ENCODE measurements around the gene GNG4.
"Not testable (repeated sequence)": the region's sequence is repeated elsewhere in the genome, so short reads cannot be mapped to it uniquely, and the experiment has no call there.

The GNG4 gene

GRCh38 chr1:235650341-235651169 is 971 bp upstream of the GNG4 start:
- DNase-seq (ENCODE audit: low read depth, low spot score): no peak

GRCh38 chr1:235648954-235649367 is 623 bp downstream of the GNG4 start:
- no peak for DNase-seq (ENCODE audit: low read depth, low spot score)

DNA sequence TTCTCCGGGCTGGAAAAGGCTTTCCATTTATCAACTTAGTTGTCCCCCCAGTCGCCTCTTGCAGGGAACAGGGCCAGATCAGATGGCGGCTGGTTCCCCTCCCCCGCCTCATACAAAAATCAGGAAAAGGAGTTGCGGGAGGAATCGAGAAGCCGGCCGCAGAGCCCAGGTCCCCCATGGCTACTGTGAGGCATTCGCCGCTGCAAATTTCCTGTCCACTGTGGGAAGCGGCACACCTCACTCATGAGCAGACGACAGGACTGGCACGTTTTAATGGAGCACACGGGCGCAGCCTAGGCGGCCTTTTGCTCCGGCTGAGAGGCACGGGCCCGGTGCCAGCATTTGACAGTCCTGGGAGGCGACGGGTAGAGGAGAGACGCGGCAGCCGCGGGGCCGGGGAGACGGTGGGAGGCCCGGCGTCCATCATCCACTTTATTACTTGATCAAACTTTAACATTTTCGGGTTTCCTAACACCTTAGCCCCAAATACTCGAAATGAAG is 1.1 kb downstream of the GNG4 start:
- no peak for DNase-seq (ENCODE audit: low read depth, low spot score)

DNA sequence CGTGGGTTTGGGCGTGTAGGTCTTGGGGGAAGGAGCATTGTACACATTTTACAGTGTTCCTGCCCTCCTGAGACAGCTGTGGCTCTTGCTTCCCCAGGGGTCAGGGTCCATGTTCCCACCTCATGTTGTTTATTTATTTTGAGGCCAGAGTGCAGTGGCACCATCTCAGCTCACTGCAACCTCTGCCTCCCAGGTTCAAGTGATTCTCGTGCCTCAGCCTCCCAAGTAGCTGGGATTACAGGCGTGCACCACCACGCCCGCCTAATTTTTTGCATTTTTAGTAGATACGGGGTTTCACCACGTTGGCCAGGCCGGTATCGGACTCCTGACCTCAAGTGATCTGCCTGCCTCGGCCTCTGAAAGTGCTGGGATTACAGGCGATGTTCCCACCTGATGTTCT is 2.0 kb downstream of the GNG4 start:
- DNase-seq (ENCODE audit: low read depth, low spot score): not testable (repeated sequence)

GRCh38 chr1:235646463-235646862 is 3.1 kb downstream of the GNG4 start:
- DNase-seq (ENCODE audit: low read depth, low spot score): no peak

- DNase-seq (ENCODE audit: low read depth, low spot score): no peak
Measured at GRCh38 chr1:235644693-235645305, 4.8 kb downstream of the GNG4 start.

- DNase-seq (ENCODE audit: low read depth, low spot score): no peak
Measured at GRCh38 chr1:235643837-235644692, 5.5 kb downstream of the GNG4 start.

GRCh38 chr1:235642943-235643371 is 6.6 kb downstream of the GNG4 start:
- DNase-seq (ENCODE audit: low read depth, low spot score): no peak

DNA sequence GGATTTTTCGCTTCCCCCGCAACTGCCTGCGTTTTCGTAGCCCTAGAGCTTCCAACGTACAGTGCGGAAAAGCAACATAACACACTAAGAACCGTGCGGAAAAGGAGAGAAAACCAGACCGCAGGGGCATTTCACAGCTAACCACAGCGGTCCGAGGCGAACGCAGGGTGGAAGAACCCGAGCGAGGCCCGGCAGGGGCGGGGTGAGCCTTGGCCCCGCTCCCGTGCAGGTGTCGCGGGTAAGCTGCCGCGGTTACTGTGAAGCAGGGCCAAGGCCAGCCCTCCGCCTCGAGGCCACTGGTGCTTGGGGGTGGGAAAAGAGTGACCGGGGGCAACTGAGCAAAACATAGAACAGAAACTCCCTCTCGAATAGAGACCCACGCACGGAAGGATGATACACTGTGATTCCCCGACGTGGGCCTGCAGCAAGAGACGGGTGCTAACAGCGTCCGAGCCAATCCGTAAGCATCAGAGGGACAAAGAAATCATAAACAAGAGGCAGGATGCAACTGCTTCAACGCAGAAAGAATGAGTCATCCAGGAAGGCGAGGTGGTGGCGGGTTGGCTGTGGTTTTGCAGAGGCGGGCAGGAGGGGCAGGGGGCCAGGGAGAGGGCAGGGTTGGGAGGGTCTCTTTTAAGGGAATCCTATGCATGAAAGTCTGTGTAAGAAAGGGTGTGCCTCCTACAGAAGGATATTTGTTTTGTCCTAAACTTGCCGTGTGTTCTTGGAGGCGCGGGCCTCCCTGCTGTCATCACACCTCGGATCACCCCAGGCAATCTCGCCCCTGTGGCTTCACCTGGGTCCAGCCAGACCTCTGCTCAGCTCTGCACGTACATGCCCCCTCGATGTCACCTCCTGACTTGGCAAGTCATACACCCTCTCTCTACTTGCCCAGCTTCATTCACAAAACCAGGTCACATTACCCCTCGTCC is 7.3 kb downstream of the GNG4 start:
- no peak for DNase-seq (ENCODE audit: low read depth, low spot score)

- no peak for DNase-seq (ENCODE audit: low read depth, low spot score)
Measured at GRCh38 chr1:235640580-235640979, 9.0 kb downstream of the GNG4 start.

DNA sequence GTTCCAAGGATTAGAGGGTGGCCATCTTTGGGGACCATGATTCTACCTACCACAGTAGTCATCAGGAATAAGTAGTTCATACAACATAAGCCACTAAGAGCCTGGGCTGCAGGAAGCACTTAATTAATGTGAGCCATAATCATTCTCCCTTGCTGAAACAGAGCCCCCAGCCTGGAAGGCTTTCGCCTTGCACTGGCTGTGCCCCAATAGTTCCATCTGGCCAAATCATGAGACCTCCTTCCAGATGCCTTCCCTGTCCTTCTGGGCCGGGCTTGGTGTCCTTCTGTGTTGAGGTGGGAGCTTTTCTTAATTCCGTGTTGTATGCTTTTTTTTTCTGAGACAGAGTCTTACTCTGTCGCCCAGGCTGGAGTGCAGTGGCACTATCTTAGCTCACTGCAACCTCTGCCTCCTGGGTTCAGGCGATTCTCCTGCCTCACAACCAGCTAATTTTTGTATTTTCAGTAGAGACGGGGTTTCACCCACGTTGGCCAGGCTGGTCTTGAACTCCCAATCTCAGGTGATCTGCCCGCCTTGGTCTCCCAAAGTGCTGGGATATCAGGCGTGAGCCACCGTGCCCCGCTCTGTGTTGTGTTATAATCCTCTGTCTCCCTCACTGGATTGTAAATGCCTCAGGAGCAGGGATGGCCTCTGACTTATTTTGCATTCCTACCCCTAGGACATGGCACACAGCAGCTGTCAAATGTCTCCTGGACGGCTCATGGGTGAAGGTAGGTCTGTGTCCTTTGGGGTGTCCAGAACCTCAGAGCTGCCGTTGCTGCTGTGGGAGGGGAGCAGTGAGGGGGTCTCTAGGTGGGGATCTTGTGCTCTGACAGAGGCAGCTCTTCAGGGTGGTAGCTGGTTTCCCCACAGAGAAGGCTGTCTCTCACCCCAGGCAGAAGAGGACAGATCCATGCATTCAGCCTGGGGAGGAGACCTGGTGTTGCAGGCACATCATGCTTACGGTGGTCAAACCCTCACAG is 10.1 kb downstream of the GNG4 start:
- DNase-seq (ENCODE audit: low read depth, low spot score): no peak

- DNase-seq (ENCODE audit: low read depth, low spot score): not testable (repeated sequence)
Measured at GRCh38 chr1:235638612-235639011, 11.0 kb downstream of the GNG4 start.

DNA sequence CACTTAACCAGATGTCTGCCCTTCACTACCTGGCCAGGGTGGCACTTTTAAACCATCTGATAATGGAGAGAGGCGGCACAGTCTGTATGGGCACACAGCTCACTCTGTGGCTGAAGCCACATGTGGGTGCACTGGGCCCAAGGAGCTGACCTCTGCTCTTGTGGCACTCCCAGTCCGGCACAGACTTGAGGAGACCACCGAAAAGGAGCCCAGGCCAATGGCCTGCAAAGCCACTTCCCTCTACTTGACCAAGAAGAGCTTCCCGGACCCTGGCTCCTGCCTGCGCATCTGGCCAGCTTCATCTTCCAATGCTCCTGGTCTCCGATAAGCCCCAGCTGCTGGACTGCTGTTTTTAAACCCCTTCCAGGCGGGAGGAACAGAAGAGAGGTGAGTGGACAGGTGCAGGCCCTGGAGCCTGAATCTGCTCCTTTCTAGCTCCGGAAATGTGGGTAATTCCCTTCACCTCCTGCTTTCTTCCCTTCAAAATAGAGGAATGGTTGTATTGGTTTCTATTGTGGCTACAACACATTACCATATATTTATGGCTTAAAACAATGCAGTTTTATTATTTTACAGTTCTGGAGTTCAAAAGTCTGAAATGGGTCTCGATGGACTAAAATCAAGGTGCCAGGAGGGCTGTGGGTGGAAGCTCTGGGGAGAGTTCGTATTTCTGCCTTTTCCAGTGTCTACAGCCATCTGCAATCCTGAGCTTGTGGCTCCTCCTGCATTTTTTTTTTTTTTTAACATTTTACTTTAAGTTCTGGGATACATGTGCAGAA is 11.6 kb downstream of the GNG4 start:
- no peak for DNase-seq (ENCODE audit: low read depth, low spot score)

GRCh38 chr1:235635938-235636662 is 13.5 kb downstream of the GNG4 start:
- no peak for DNase-seq (ENCODE audit: low read depth, low spot score)

DNA sequence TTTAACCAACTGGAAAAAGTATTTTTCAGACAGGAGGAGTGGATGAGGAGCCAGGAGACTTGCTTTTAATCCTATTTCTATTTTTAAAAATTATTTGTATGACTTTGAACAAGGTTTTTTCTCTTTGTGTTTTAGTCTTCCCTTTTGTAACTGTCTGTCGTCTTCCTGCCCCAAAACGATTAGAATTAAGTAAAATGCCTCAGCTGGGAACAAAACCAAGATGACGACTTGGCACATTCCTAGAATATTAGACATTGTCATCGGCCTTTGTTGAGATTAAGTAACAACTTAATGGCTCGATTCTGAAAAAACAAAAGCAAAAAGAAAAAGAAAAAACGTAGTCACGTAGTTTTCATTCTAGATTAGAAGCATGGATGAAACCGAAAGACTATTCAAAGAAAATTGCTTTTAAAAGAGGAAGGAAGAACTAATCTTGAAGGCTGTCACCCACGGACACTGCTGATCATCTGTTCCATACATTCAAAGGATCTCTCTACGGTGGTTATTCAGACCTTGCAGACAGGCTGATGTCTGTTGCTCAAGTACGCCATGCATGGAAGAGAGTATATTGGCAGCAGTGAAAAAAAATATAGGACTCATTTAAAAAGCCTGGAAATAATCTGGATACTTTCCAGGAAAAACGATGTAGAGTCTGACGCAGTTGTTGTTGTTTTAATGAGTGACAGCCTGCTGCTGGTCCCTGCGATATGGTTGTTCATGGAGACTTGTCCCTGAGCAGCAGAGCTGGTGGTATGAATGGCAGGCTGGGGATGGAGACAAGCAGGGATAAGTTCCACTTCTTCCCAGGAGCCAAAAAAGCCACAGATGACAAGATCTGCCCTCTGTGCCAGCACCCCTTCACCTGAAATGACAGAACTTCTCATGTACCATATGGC is 16.8 kb downstream of the GNG4 start:
- no peak for DNase-seq (ENCODE audit: low read depth, low spot score)

- no peak for DNase-seq (ENCODE audit: low read depth, low spot score)
Measured at GRCh38 chr1:235631816-235632215, 17.8 kb downstream of the GNG4 start.

DNA sequence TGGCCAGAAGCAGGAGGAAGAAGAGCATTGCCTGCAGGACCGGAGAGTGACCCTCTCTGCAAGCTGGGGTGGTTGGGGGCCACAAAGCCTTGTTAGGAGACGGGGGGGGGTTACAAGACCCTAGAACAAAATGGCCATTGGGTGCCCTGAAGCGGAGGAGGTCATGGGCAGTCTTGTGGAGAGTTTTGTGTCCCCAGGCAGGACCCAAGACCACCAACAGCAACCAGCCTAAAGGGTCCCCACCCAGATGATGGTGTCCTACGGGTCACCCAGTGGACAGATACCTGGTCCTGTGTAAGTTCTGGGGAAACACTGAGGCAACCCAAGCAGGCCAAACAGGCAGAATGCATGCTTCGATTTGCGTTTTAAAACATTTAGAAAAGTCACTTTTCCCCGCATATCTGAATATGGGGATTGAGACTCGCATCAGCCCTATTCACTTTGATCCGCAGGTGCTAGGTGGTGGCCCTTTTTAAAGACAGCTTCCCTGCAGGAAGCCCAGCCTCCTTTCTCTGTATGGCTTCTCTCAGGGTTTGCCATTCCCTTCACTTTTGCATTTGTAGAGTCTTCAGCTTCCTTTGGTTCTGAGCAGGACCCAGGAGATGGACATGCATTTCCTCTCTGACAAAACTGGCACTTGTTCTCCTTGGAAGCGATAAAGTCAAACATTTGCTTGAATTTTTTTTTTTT is 21.1 kb downstream of the GNG4 start:
- DNase-seq (ENCODE audit: low read depth, low spot score): no peak

Measured in brain pericyte (primary cell).